Activated CD4-positive, CD25-positive, alpha-beta regulatory T cell treated with anti-CD3 and anti-CD28 coated beads, Interleukin-2, amount 50 U/mL, for 72 hours (primary cell): ENCODE data around the gene SULT4A1.

ENCODE experiments used
- DNase-seq: peaks from one replicate; pipeline ENCODE4 v3.0.0; 2021

The SULT4A1 gene

GRCh38 chr22:43859621-43860020 is 2.7 kb downstream of the SULT4A1 start:
- no peak for DNase-seq

GRCh38 chr22:43859176-43859575 is 3.1 kb downstream of the SULT4A1 start:
- no peak for DNase-seq

- no peak for DNase-seq
Measured at GRCh38 chr22:43858156-43858895, 4.0 kb downstream of the SULT4A1 start.

- DNase-seq, result no peak
Measured at GRCh38 chr22:43857367-43857766, 4.9 kb downstream of the SULT4A1 start.

- no peak for DNase-seq
Measured at GRCh38 chr22:43855431-43855830, 6.9 kb downstream of the SULT4A1 start.

GRCh38 chr22:43854786-43855271 is 7.5 kb downstream of the SULT4A1 start:
- no peak for DNase-seq

GRCh38 chr22:43854121-43854785 is 8.1 kb downstream of the SULT4A1 start:
- no peak for DNase-seq

- DNase-seq, result no peak
Measured at GRCh38 chr22:43853328-43853931, 8.9 kb downstream of the SULT4A1 start.

- no peak for DNase-seq
Measured at GRCh38 chr22:43852573-43853327, 9.6 kb downstream of the SULT4A1 start.

- no peak for DNase-seq
Measured at GRCh38 chr22:43851979-43852307, 10.4 kb downstream of the SULT4A1 start.

GRCh38 chr22:43851058-43851978 is 11.0 kb downstream of the SULT4A1 start:
- no peak for DNase-seq

- no peak for DNase-seq
Measured at GRCh38 chr22:43850529-43850928, 11.8 kb downstream of the SULT4A1 start.

GRCh38 chr22:43849731-43850130 is 12.6 kb downstream of the SULT4A1 start:
- no peak for DNase-seq

- no peak for DNase-seq
Measured at GRCh38 chr22:43848366-43849171, 13.7 kb downstream of the SULT4A1 start.

- no peak for DNase-seq
Measured at GRCh38 chr22:43847376-43848289, 14.7 kb downstream of the SULT4A1 start.

- no peak for DNase-seq
Measured at GRCh38 chr22:43846966-43847365, 15.3 kb downstream of the SULT4A1 start.

GRCh38 chr22:43845981-43846380 is 16.3 kb downstream of the SULT4A1 start:
- DNase-seq, result no peak

- DNase-seq, result no peak
Measured at GRCh38 chr22:43844560-43845545, 17.5 kb downstream of the SULT4A1 start.
